ENCODE data around the gene PHC2.

PHC2 gene

GRCh38 chr1:33369081-33369480, 61.8 kb downstream of the PHC2 start:
- no peak for TF ChIP-seq ZFX (IDR thresholded peaks at IDR 0.05)
- TF ChIP-seq, protein P1, sequence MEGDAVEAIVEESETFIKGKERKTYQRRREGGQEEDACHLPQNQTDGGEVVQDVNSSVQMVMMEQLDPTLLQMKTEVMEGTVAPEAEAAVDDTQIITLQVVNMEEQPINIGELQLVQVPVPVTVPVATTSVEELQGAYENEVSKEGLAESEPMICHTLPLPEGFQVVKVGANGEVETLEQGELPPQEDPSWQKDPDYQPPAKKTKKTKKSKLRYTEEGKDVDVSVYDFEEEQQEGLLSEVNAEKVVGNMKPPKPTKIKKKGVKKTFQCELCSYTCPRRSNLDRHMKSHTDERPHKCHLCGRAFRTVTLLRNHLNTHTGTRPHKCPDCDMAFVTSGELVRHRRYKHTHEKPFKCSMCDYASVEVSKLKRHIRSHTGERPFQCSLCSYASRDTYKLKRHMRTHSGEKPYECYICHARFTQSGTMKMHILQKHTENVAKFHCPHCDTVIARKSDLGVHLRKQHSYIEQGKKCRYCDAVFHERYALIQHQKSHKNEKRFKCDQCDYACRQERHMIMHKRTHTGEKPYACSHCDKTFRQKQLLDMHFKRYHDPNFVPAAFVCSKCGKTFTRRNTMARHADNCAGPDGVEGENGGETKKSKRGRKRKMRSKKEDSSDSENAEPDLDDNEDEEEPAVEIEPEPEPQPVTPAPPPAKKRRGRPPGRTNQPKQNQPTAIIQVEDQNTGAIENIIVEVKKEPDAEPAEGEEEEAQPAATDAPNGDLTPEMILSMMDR (conservative IDR thresholded peaks at IDR 0.05), result no peak
- H3K27ac ChIP-seq, result no peak overlapping the region

DNA sequence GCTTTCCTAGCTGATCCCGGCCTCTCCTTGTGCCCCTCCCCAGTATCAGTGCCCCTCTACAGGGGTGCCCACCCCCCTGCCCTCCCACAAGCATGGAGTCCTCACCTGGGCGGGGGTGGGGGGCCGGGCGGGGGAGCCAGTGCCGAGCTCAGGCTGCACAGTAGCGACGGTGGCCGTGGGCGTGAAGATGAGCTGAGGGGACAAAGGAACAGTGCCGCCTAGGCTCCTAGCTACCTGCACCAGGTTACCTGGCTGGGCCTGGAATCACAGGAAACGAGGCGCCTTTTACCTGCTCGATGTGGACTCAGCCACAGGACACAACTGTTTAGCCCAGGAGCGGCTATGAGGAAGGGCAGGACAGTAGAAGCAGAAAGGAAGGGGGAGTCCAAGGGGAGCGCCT, 62.5 kb downstream of the PHC2 start:
- TF ChIP-seq, protein P1 (conservative IDR thresholded peaks at IDR 0.05), result no peak
- no peak for TF ChIP-seq ZFX (IDR thresholded peaks at IDR 0.05)
- H3K27ac ChIP-seq, result no peak overlapping the region

- TF ChIP-seq ZFX (IDR thresholded peaks at IDR 0.05), result no peak
- TF ChIP-seq, protein P1 (conservative IDR thresholded peaks at IDR 0.05), result peak; percentile 98
- H3K27ac ChIP-seq, result no peak overlapping the region
These were observed 63.1 kb downstream of the PHC2 start for GRCh38 chr1:33367485-33368405.

GRCh38 chr1:33366762-33367484, 64.0 kb downstream of the PHC2 start:
- no peak overlapping the region for H3K27ac ChIP-seq
- TF ChIP-seq, protein P1 (conservative IDR thresholded peaks at IDR 0.05), result no peak
- TF ChIP-seq ZFX (IDR thresholded peaks at IDR 0.05), result no peak

GRCh38 chr1:33365560-33365997, 65.3 kb downstream of the PHC2 start:
- no peak overlapping the region for H3K27ac ChIP-seq
- no peak for TF ChIP-seq ZFX (IDR thresholded peaks at IDR 0.05)
- TF ChIP-seq, protein P1 (conservative IDR thresholded peaks at IDR 0.05), result no peak

GRCh38 chr1:33364565-33364918, 66.4 kb downstream of the PHC2 start:
- no peak for TF ChIP-seq ZFX (IDR thresholded peaks at IDR 0.05)
- TF ChIP-seq, protein P1 (conservative IDR thresholded peaks at IDR 0.05), result no peak
- no peak overlapping the region for H3K27ac ChIP-seq

GRCh38 chr1:33363470-33363861, 67.4 kb downstream of the PHC2 start:
- TF ChIP-seq, protein P1 (conservative IDR thresholded peaks at IDR 0.05), result no peak
- TF ChIP-seq ZFX (IDR thresholded peaks at IDR 0.05), result no peak
- no peak overlapping the region for H3K27ac ChIP-seq
